ENCODE measurements around the gene SLC17A3. TPM values are rescaled to one million over a fixed set of nuclear protein-coding genes. Genes with fewer than 3 reads are reported as not detected.

SLC17A3 gene
- total and polyA plus RNA-seq, 2 experiments from 2014 or later: not detected

DNA sequence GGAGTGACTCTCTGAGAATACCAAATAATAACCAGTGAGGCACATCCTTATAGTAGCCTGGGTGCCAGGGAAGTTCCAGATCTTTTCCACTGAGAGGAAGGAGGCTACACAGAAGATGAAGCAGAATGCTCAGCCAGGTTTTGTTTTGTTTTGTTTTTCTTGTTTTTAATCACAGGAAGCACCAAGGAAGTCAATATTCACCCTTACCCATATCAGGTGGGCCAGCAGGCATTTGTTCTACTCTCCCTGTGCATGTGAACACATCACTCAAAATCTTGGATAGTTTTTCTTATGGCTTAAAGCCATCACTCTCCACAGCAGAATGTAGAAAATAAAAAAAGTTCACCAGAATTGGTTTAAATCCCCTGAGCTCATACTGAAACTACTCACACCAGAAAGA lies 52.7 kb downstream of the SLC17A3 start (continued):
- TF ChIP-seq, protein P1, sequence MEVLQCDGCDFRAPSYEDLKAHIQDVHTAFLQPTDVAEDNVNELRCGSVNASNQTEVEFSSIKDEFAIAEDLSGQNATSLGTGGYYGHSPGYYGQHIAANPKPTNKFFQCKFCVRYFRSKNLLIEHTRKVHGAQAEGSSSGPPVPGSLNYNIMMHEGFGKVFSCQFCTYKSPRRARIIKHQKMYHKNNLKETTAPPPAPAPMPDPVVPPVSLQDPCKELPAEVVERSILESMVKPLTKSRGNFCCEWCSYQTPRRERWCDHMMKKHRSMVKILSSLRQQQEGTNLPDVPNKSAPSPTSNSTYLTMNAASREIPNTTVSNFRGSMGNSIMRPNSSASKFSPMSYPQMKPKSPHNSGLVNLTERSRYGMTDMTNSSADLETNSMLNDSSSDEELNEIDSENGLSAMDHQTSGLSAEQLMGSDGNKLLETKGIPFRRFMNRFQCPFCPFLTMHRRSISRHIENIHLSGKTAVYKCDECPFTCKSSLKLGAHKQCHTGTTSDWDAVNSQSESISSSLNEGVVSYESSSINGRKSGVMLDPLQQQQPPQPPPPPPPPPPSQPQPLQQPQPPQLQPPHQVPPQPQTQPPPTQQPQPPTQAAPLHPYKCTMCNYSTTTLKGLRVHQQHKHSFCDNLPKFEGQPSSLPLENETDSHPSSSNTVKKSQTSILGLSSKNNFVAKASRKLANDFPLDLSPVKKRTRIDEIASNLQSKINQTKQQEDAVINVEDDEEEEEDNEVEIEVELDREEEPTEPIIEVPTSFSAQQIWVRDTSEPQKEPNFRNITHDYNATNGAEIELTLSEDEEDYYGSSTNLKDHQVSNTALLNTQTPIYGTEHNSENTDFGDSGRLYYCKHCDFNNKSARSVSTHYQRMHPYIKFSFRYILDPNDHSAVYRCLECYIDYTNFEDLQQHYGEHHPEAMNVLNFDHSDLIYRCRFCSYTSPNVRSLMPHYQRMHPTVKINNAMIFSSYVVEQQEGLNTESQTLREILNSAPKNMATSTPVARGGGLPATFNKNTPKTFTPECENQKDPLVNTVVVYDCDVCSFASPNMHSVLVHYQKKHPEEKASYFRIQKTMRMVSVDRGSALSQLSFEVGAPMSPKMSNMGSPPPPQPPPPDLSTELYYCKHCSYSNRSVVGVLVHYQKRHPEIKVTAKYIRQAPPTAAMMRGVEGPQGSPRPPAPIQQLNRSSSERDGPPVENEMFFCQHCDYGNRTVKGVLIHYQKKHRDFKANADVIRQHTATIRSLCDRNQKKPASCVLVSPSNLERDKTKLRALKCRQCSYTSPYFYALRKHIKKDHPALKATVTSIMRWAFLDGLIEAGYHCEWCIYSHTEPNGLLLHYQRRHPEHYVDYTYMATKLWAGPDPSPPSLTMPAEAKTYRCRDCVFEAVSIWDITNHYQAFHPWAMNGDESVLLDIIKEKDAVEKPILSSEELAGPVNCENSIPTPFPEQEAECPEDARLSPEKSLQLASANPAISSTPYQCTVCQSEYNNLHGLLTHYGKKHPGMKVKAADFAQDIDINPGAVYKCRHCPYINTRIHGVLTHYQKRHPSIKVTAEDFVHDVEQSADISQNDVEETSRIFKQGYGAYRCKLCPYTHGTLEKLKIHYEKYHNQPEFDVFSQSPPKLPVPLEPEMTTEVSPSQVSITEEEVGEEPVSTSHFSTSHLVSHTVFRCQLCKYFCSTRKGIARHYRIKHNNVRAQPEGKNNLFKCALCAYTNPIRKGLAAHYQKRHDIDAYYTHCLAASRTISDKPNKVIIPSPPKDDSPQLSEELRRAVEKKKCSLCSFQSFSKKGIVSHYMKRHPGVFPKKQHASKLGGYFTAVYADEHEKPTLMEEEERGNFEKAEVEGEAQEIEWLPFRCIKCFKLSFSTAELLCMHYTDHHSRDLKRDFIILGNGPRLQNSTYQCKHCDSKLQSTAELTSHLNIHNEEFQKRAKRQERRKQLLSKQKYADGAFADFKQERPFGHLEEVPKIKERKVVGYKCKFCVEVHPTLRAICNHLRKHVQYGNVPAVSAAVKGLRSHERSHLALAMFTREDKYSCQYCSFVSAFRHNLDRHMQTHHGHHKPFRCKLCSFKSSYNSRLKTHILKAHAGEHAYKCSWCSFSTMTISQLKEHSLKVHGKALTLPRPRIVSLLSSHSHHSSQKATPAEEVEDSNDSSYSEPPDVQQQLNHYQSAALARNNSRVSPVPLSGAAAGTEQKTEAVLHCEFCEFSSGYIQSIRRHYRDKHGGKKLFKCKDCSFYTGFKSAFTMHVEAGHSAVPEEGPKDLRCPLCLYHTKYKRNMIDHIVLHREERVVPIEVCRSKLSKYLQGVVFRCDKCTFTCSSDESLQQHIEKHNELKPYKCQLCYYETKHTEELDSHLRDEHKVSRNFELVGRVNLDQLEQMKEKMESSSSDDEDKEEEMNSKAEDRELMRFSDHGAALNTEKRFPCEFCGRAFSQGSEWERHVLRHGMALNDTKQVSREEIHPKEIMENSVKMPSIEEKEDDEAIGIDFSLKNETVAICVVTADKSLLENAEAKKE (CRISPR knock-in tag; IDR thresholded peaks at IDR 0.05): no peak
- TF ChIP-seq ZNF331 (CRISPR knock-in tag; IDR thresholded peaks at IDR 0.05; ENCODE audit: low read depth): no peak
- TF ChIP-seq EZH2phosphoT487 (IDR thresholded peaks at IDR 0.05; ENCODE audit: unreplicated experiment): no peak
- TF ChIP-seq POLR2AphosphoS5 (IDR thresholded peaks at IDR 0.05; ENCODE audit: low read depth): no peak
- TF ChIP-seq ZNF114 (CRISPR knock-in tag; IDR thresholded peaks at IDR 0.05): no peak
- TF ChIP-seq, protein P2, sequence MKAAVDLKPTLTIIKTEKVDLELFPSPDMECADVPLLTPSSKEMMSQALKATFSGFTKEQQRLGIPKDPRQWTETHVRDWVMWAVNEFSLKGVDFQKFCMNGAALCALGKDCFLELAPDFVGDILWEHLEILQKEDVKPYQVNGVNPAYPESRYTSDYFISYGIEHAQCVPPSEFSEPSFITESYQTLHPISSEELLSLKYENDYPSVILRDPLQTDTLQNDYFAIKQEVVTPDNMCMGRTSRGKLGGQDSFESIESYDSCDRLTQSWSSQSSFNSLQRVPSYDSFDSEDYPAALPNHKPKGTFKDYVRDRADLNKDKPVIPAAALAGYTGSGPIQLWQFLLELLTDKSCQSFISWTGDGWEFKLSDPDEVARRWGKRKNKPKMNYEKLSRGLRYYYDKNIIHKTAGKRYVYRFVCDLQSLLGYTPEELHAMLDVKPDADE (IDR thresholded peaks at IDR 0.05): no peak
- no peak for TF ChIP-seq NANOG (IDR thresholded peaks at IDR 0.05; ENCODE audit: borderline replicate concordance)
- TF ChIP-seq EZH2 (IDR thresholded peaks at IDR 0.05; ENCODE audit: low read depth, unreplicated experiment): no peak
- TF ChIP-seq JUNB (IDR thresholded peaks at IDR 0.05; ENCODE audit: unreplicated experiment): no peak
- TF ChIP-seq STAT1 (IDR thresholded peaks at IDR 0.05; ENCODE audit: unreplicated experiment): no peak
- TF ChIP-seq, protein P3, sequence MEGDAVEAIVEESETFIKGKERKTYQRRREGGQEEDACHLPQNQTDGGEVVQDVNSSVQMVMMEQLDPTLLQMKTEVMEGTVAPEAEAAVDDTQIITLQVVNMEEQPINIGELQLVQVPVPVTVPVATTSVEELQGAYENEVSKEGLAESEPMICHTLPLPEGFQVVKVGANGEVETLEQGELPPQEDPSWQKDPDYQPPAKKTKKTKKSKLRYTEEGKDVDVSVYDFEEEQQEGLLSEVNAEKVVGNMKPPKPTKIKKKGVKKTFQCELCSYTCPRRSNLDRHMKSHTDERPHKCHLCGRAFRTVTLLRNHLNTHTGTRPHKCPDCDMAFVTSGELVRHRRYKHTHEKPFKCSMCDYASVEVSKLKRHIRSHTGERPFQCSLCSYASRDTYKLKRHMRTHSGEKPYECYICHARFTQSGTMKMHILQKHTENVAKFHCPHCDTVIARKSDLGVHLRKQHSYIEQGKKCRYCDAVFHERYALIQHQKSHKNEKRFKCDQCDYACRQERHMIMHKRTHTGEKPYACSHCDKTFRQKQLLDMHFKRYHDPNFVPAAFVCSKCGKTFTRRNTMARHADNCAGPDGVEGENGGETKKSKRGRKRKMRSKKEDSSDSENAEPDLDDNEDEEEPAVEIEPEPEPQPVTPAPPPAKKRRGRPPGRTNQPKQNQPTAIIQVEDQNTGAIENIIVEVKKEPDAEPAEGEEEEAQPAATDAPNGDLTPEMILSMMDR (conservative IDR thresholded peaks at IDR 0.05; ENCODE audit: low read depth in 2 of 2): no peak
